ENCODE data around the gene IL1RAPL2.

Gene IL1RAPL2

GRCh38 chrX:105464618-105465017 is 898.6 kb downstream of the IL1RAPL2 start:
- no peak for TF ChIP-seq CTCF (IDR thresholded peaks at IDR 0.05)
- Histone ChIP-seq H3K27ac (no peak overlapping the region), H3K4me3 (no peak overlapping the region)
- no peak for DNase-seq (ENCODE audit: low spot score)

GRCh38 chrX:105468741-105469140 is 902.7 kb downstream of the IL1RAPL2 start:
- Histone ChIP-seq H3K4me3 (no peak overlapping the region), H3K27ac (no peak overlapping the region)
- TF ChIP-seq CTCF (IDR thresholded peaks at IDR 0.05): no peak
- DNase-seq (ENCODE audit: low spot score): no peak

- DNase-seq (ENCODE audit: low spot score): no peak
- no peak overlapping the region for H3K27ac ChIP-seq
- TF ChIP-seq CTCF (IDR thresholded peaks at IDR 0.05): no peak
- H3K4me3 ChIP-seq: no peak overlapping the region
Observed at GRCh38 chrX:105471597-105471996, 905.6 kb downstream of the IL1RAPL2 start.

- no peak for TF ChIP-seq CTCF (IDR thresholded peaks at IDR 0.05)
- no peak overlapping the region for H3K27ac ChIP-seq
- no peak overlapping the region for H3K4me3 ChIP-seq
- no peak for DNase-seq (ENCODE audit: low spot score)
Observed at GRCh38 chrX:105475801-105476200, 909.8 kb downstream of the IL1RAPL2 start.

- DNase-seq (ENCODE audit: low spot score): no peak
- TF ChIP-seq CTCF (IDR thresholded peaks at IDR 0.05): no peak
- Histone ChIP-seq H3K27ac (no peak overlapping the region), H3K4me3 (no peak overlapping the region)
Observed at GRCh38 chrX:105477351-105477750, 911.4 kb downstream of the IL1RAPL2 start.

DNA sequence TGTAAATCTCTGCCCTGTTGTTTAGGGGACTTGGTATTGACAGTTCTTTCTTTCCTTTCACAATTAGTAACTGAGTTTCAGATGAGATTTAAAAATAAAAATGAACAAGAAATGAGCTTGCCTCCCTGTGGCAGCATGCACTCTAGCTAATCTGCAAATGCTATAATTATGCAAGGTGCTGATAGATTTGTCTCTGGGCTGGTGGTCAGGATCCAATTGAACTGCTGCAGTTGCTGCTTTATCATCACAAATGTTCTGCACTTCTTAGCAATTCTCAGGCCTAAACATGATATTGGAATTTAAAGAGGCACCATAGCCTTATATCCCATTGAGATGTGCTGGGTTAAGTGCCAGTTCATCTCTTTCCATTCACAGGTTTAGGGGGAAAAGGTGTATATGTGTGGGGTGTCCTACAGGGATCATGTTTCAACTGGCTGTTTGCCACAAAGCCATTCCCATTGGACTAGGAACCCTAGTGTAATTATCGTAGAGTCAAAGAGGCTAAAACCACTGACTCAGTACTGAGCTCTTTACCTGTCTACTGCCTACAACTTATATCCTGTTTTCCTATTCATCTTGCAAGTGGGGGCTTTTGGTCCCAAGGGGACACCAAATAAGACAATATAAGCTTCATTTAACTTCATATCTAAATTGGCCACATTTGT is 914.8 kb downstream of the IL1RAPL2 start:
- H3K27ac ChIP-seq: no peak overlapping the region
- DNase-seq (ENCODE audit: low spot score): no peak
- H3K4me3 ChIP-seq: no peak overlapping the region
- TF ChIP-seq CTCF (IDR thresholded peaks at IDR 0.05): no peak

- Histone ChIP-seq H3K27ac (no peak overlapping the region), H3K4me3 (no peak overlapping the region)
- no peak for TF ChIP-seq CTCF (IDR thresholded peaks at IDR 0.05)
- no peak for DNase-seq (ENCODE audit: low spot score)
Observed at GRCh38 chrX:105483011-105483410, 917.0 kb downstream of the IL1RAPL2 start.

Data from coronary artery (tissue), 2 donors.